CD14-positive monocyte (primary cell): ENCODE measurements around the gene FBXO31. TPM values are rescaled to one million over a fixed set of nuclear protein-coding genes. Genes with fewer than 3 reads are reported as not detected.

Source experiments
- DNase-seq, 3 donors: peaks; one replicate each; pipeline ENCODE4 v3.0.0-alpha.2; 2011 to 2022
- H2AFZ ChIP-seq: 2 replicates; pipeline ENCODE4 v1.6.0; 2012; ENCODE audit warnings: mild to moderate bottlenecking, low read depth, low read length, inconsistent platforms; ENCODE audit not compliant: insufficient read depth, poor library complexity, severe bottlenecking
- H3K27ac ChIP-seq, 2 donors: 1 replicate in 1 of 2; 2 replicates in 1 of 2; pipeline ENCODE4 v1.5.1; 2012 to 2013; ENCODE audit warnings: low read length in 2 of 2, control low read depth in 1 of 2, inconsistent platforms in 1 of 2, low read depth in 1 of 2, mild to moderate bottlenecking in 1 of 2
- H3K27me3 ChIP-seq, 2 donors: one replicate each; pipeline versions ENCODE4 v1.6.0 to v1.6.1; 2011 to 2013; ENCODE audit warnings: low read length in 2 of 2; ENCODE audit not compliant: control insufficient read depth in 2 of 2, insufficient read depth in 2 of 2
- H3K36me3 ChIP-seq, 2 donors: replicated peaks in 1 of 2; 1 replicate in 1 of 2; 2 replicates in 1 of 2; pipeline versions ENCODE4 v1.5.1 to v1.6.1; 2012 to 2013; ENCODE audit warnings: low read length in 2 of 2, control low read depth in 1 of 2, inconsistent platforms in 1 of 2, mild to moderate bottlenecking in 1 of 2; ENCODE audit not compliant: insufficient read depth in 2 of 2, control insufficient read depth in 1 of 2
- H3K4me1 ChIP-seq, 2 donors: 1 replicate in 1 of 2; 2 replicates in 1 of 2; pipeline versions ENCODE4 v1.5.1 to v1.6.1; 2012 to 2013; ENCODE audit warnings: low read length in 2 of 2, control low read depth in 1 of 2, inconsistent platforms in 1 of 2, mild to moderate bottlenecking in 1 of 2, moderate library complexity in 1 of 2; ENCODE audit not compliant: insufficient read depth in 2 of 2, control insufficient read depth in 1 of 2
- H3K4me2 ChIP-seq: replicated peaks from 2 replicates; pipeline ENCODE3; 2012; ENCODE audit warnings: low read length, moderate library complexity, mild to moderate bottlenecking; ENCODE audit not compliant: poor library complexity, severe bottlenecking; ENCODE audit errors: extremely low read depth
- H3K4me3 ChIP-seq, 3 experiments: fragments of 200-600 bp in 1 of 3; sonication (generic) in 1 of 3; replicated peaks in 1 of 3; 1 replicate in 2 of 3; 2 replicates in 1 of 3; pipeline ENCODE4 v1.5.1; 2011 to 2013; ENCODE audit warnings: low read length in 3 of 3, mild to moderate bottlenecking in 3 of 3, control low read depth in 2 of 3, low read depth in 2 of 3, inconsistent platforms in 1 of 3, moderate library complexity in 1 of 3
- H3K79me2 ChIP-seq: 2 replicates; pipeline ENCODE4 v1.6.0; 2012; ENCODE audit warnings: mild to moderate bottlenecking, control low read depth, inconsistent platforms, low read length, moderate library complexity; ENCODE audit not compliant: insufficient read depth
- H3K9ac ChIP-seq: 2 replicates; pipeline ENCODE4 v1.6.0; 2017; ENCODE audit warnings: low read length, mild to moderate bottlenecking; ENCODE audit not compliant: insufficient read depth, poor library complexity, severe bottlenecking
- H3K9me3 ChIP-seq, 2 donors: replicated peaks in 1 of 2; 1 replicate in 1 of 2; 2 replicates in 1 of 2; pipeline versions ENCODE4 v1.5.1 to v1.6.1; 2012 to 2013; ENCODE audit warnings: low read length in 2 of 2, control low read depth in 1 of 2; ENCODE audit not compliant: control insufficient read depth in 1 of 2, insufficient read depth in 1 of 2
- H4K20me1 ChIP-seq: 2 replicates; pipeline ENCODE4 v1.6.0; 2012; ENCODE audit warnings: mild to moderate bottlenecking, low read length, control low read depth, moderate library complexity; ENCODE audit not compliant: insufficient read depth
- H3K27ac Mint-ChIP-seq, 7 donors: one replicate each; pipeline ENCODE4 v1.8.0; 2020; ENCODE audit warnings: mild to moderate bottlenecking in 7 of 7, mixed read lengths in 7 of 7, moderate library complexity in 6 of 7, inconsistent platforms in 2 of 7
- H3K27me3 Mint-ChIP-seq, 3 donors: one replicate each; pipeline ENCODE4 v1.8.0; 2021 to 2022; ENCODE audit warnings: low read depth in 3 of 3, mild to moderate bottlenecking in 3 of 3, mixed read lengths in 3 of 3, moderate library complexity in 3 of 3, inconsistent platforms in 1 of 3
- H3K36me3 Mint-ChIP-seq, 2 donors: one replicate each; pipeline ENCODE4 v1.8.0; 2020; ENCODE audit warnings: mixed read lengths in 2 of 2, inconsistent platforms in 1 of 2, mild to moderate bottlenecking in 1 of 2
- H3K4me1 Mint-ChIP-seq: one replicate; pipeline ENCODE4 v1.8.0; 2020; ENCODE audit warnings: mild to moderate bottlenecking, mixed read lengths
- H3K4me3 Mint-ChIP-seq, 2 donors: one replicate each; pipeline ENCODE4 v1.8.0; 2020; ENCODE audit warnings: mild to moderate bottlenecking in 2 of 2, mixed read lengths in 2 of 2, moderate library complexity in 1 of 2
- H3K9me3 Mint-ChIP-seq, 7 donors: one replicate each; pipeline ENCODE4 v1.8.0; 2020 to 2022; ENCODE audit warnings: mixed read lengths in 7 of 7, mild to moderate bottlenecking in 6 of 7, moderate library complexity in 6 of 7, inconsistent platforms in 2 of 7
- CTCF ChIP-seq: fragments of 200-600 bp; IDR thresholded peaks from one replicate; pipeline ENCODE4 v1.8.0; 2022; ENCODE audit warnings: antibody characterized with exemption, mild to moderate bottlenecking
- WGBS: methylation state at CpG from one replicate; pipeline ENCODE4 v1.1.5; 2013; ENCODE audit warnings: missing lambda C conversion rate; ENCODE audit not compliant: insufficient coverage; 5-methylcytosine and 5-hydroxymethylcytosine counted together
- intact Hi-C, 2 donors: fragments of 100-400 bp; cut with micrococcal nuclease; formaldehyde crosslinking; loops; one replicate each; pipeline versions ENCODE4 v1.15.0 to v1.15.1; 2023
- polyA plus RNA-seq, 3 donors: library from polyadenylated mRNA; depleted of rRNA in 1 of 3; unstranded in 2 of 3; stranded (reverse) in 1 of 3; fragments of 300-500 nt in 2 of 3; fragments of >200 nt in 1 of 3; fragmentation: Illumina TruSeq in 2 of 3; gene quantifications; 1 replicate in 2 of 3; 2 replicates in 1 of 3; pipeline ENCODE4 v1.2.3, GENCODE V29; 2012 to 2021

The FBXO31 gene
- polyA plus RNA-seq, 3 donors, result 2.0 to 5.6 (median 3.3) TPM

GRCh38 chr16:87339086-87339723, 44.4 kb downstream of the FBXO31 start:
- intact Hi-C loops, result no loop called here
- no peak overlapping the region for H3K4me3 ChIP-seq
- H4K20me1 ChIP-seq, result no peaks in the 10 kb centered on the region
- no peak overlapping the region for H2AFZ ChIP-seq
- H3K9me3 ChIP-seq, result no peaks in the 10 kb centered on the region
- no peak overlapping the region for H3K27ac ChIP-seq
- peaks cover 60 to 65% of the 10 kb centered on the region in 2 donors for H3K36me3 Mint-ChIP-seq
- peaks cover 9% of the 10 kb centered on the region for H3K4me1 Mint-ChIP-seq
- peaks cover 0 to 4% of the 10 kb centered on the region in 2 donors for H3K4me1 ChIP-seq
- peaks cover 17% of the 10 kb centered on the region in 2 donors for H3K36me3 ChIP-seq
- peak overlapping the region in 1 of 7 donors; percentile 2 for H3K27ac Mint-ChIP-seq
- WGBS, result 100% methylated on average over 11 of the region's 17 CpGs
- H3K4me3 Mint-ChIP-seq, result no peak overlapping the region
- no peaks in the 10 kb centered on the region for H3K79me2 ChIP-seq
- no peak for TF ChIP-seq CTCF
- H3K27me3 Mint-ChIP-seq, result peaks cover 7 to 24% (median 17%) of the 10 kb centered on the region in 3 donors
- H3K4me2 ChIP-seq, result no peak overlapping the region
- no peak overlapping the region for H3K9ac ChIP-seq
- H3K9me3 Mint-ChIP-seq, result peaks cover 0 to 8% (median 2%) of the 10 kb centered on the region in 7 donors
- H3K27me3 ChIP-seq, result peaks cover 0 to 4% of the 10 kb centered on the region in 2 donors
- no peak for DNase-seq

GRCh38 chr16:87338155-87338765, 45.3 kb downstream of the FBXO31 start:
- no peak overlapping the region for H3K27ac Mint-ChIP-seq
- no peaks in the 10 kb centered on the region for H4K20me1 ChIP-seq
- H3K4me1 ChIP-seq, result peaks cover 0 to 4% of the 10 kb centered on the region in 2 donors
- H3K9ac ChIP-seq, result no peak overlapping the region
- H3K27ac ChIP-seq, result no peak overlapping the region
- H3K36me3 ChIP-seq, result peaks cover 17% of the 10 kb centered on the region in 2 donors
- no peak overlapping the region for H3K4me3 ChIP-seq
- intact Hi-C loops, result no loop called here
- over 99% methylated on average over 12 of the region's 18 CpGs for WGBS
- H3K27me3 Mint-ChIP-seq, result peaks cover 7 to 22% (median 15%) of the 10 kb centered on the region in 3 donors
- H2AFZ ChIP-seq, result no peak overlapping the region
- no peak overlapping the region for H3K4me2 ChIP-seq
- H3K79me2 ChIP-seq, result no peaks in the 10 kb centered on the region
- H3K4me3 Mint-ChIP-seq, result peak overlapping the region in 1 of 2 donors; percentile 59
- H3K9me3 ChIP-seq, result no peaks in the 10 kb centered on the region
- no peak for TF ChIP-seq CTCF
- peaks cover 0 to 4% of the 10 kb centered on the region in 2 donors for H3K27me3 ChIP-seq
- no peak for DNase-seq
- peaks cover 55 to 57% of the 10 kb centered on the region in 2 donors for H3K36me3 Mint-ChIP-seq
- H3K9me3 Mint-ChIP-seq, result peaks cover 0 to 8% (median 2%) of the 10 kb centered on the region in 7 donors
- peaks cover 9% of the 10 kb centered on the region for H3K4me1 Mint-ChIP-seq
